CD4-positive, alpha-beta T cell treated with Interleukin-12 subunit alpha and Interleukin-12 subunit beta, for 1 hour (primary cell): ENCODE data around the gene ARHGAP18.
A peak's percentile ranks its signal among the peaks of the same experiment; 100 is the strongest.

Experiments used
- DNase-seq: peaks from one replicate; pipeline ENCODE4 v3.0.0-alpha.2; 2020

Gene ARHGAP18

GRCh38 chr6:129568015-129568414, 142.0 kb downstream of the ARHGAP18 start:
- DNase-seq: no peak

- peak; percentile 6 for DNase-seq
These were observed 142.6 kb downstream of the ARHGAP18 start for GRCh38 chr6:129567374-129567773.

- no peak for DNase-seq
These were observed 144.2 kb downstream of the ARHGAP18 start for GRCh38 chr6:129565811-129566210.

- DNase-seq: no peak
These were observed 144.6 kb downstream of the ARHGAP18 start for GRCh38 chr6:129565366-129565765.

- DNase-seq: no peak
These were observed 151.7 kb downstream of the ARHGAP18 start for GRCh38 chr6:129558248-129558647.

GRCh38 chr6:129555206-129555832, 154.7 kb downstream of the ARHGAP18 start:
- DNase-seq: no peak

GRCh38 chr6:129552413-129552812, 157.6 kb downstream of the ARHGAP18 start:
- DNase-seq: no peak

GRCh38 chr6:129551486-129551885, 158.5 kb downstream of the ARHGAP18 start:
- DNase-seq: no peak

GRCh38 chr6:129546702-129547101, 163.3 kb downstream of the ARHGAP18 start:
- DNase-seq: no peak

GRCh38 chr6:129544892-129545612, 164.9 kb downstream of the ARHGAP18 start:
- DNase-seq: no peak

- no peak for DNase-seq
These were observed 166.0 kb downstream of the ARHGAP18 start for GRCh38 chr6:129543981-129544380.

GRCh38 chr6:129542705-129543104, 167.3 kb downstream of the ARHGAP18 start:
- DNase-seq: no peak

- DNase-seq: no peak
These were observed 170.9 kb downstream of the ARHGAP18 start for GRCh38 chr6:129539032-129539431.

GRCh38 chr6:129536271-129536670, 173.7 kb downstream of the ARHGAP18 start:
- DNase-seq: no peak

- no peak for DNase-seq
These were observed 175.1 kb downstream of the ARHGAP18 start for GRCh38 chr6:129534926-129535325.
